ENCODE results near the gene FAAP100.

Gene FAAP100

DNA sequence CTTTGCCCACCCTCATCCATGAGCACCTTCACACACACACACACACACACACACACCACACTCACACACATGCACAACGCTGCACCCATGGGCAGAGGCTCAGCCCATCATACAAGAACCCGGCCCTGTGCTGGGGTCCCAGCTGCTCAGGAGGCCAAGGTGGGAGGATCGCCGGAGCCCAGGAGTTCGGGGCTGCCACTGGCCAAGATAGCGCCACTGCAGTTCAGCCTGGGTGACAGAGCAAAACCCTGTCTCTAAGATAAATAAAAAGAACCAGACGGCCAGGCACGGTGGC lies 27.3 kb downstream of the FAAP100 start:
- DNase-seq (ENCODE audit: low read depth): no peak

GRCh38 chr17:81524039-81524864 lies 27.9 kb downstream of the FAAP100 start:
- DNase-seq (ENCODE audit: low read depth): no peak

DNA sequence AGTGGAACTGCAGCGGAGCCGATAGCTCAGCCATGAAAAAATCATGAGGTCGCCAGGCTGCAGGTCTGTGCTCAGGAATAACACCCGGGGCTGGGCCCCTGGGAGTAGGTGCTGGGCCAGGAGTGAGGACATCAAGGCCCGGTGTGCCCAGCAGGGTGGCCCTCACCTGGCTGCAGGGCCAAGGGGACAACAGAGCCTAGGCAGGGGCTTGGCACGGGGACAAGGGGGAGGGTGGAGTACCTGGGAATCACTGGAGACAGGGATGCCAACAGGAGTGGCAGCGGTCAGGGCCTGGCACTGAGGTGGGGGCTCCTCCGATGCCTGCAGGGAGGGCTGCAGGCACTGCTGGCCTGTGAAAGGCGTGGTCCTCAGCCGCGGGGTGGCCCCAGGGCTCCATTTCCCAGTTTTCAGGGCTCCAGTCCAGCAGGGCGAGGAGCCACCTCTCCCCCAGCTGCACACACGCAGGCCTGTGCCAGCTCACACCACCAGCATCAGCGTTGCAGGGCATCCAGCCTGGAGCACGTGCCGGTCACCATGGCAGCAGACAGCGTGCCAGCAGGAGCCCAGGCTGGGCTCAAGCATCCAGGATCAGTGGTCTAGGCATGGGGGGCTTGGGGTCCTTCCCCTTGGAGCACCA lies 28.6 kb downstream of the FAAP100 start:
- DNase-seq (ENCODE audit: low read depth): no peak

DNA sequence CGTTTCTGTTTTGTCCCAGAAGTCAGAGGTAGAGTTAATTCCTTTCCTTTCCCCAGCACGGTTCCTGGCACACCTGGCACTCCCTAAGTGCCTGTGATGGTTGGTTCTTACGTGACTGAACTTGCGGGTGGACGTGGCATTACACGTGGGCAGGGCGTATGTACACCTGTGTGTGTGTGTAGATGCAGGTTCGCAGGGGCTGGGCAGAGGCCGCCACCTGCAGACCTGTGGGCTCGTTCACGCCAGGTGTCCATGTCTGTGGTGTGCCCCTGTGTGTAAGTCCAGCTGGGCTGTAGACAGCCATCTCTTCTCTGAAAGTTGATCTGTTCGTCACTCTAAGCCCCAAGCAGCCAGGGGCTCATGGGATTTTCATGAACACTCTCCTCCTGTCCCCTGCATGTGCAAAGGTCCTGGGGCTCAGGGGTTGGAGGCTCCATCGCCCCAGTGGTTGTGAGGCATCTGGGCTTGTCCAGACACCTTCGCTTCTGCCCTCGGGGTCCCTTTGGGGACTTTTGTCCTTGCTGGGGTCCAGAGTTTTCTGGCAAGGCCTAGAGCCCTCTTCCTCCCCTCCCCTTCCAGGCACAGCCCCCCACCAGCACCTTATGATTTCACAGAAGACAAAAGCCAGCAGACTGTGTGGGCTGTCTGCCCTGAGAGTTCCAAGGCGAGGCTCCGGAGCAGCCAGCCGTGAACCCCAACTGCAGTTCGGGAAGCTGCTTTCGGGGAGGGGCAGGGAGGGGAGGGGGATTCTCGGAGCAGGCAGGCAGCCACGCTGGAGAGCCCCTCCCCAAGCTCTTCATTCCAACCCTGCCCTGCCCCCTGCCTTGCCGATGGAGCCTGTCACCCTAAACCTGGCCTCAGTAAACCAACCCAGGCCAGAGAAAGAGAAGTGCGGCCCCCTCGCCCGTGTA lies 29.4 kb downstream of the FAAP100 start:
- DNase-seq (ENCODE audit: low read depth): no peak

DNA sequence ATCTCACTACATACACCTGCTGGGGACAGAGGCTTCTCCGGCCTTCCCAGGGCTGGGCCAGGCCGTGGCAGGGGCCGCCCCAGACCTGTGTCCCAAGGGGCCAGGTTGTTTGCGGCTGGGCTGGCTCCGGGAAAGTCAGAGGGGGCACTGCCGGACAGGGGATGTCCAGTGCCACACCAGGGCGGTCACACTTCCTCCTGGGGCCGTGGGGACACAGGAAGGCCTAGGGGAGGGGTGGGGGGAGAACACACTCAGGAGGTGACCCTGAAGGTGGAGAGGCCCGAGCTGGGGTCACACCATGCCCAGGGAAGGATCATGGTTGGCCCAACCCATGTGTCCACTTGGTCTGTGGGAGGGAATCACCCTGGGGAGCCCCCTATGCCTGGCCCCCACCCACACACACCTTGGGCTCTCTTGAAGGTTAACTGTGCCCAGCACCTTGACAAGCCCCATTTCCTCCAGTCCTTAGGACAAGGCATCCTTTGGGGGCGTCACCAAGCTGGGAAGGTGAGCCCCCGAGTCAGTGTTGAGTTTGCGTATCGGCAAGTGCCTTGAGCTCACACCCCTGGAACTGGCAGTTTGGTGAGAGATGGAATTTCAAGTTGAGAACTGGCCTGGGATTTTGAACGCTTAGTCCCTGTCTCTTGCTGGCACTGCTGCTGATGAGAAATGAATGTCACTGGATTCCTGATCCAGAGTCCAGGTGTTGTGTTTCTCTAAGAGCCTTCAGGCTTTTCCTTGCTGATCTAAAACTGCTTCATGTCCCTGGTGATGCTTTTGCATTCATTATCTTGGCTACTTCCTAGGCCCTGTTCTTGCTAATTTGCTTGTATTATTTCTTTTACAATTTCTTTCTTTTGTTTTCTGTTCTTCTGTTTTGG lies 31.9 kb downstream of the FAAP100 start:
- no peak for DNase-seq (ENCODE audit: low read depth)

- peak; percentile 52 for DNase-seq (ENCODE audit: low read depth)
These were observed 32.7 kb downstream of the FAAP100 start for GRCh38 chr17:81519284-81520020.

DNA sequence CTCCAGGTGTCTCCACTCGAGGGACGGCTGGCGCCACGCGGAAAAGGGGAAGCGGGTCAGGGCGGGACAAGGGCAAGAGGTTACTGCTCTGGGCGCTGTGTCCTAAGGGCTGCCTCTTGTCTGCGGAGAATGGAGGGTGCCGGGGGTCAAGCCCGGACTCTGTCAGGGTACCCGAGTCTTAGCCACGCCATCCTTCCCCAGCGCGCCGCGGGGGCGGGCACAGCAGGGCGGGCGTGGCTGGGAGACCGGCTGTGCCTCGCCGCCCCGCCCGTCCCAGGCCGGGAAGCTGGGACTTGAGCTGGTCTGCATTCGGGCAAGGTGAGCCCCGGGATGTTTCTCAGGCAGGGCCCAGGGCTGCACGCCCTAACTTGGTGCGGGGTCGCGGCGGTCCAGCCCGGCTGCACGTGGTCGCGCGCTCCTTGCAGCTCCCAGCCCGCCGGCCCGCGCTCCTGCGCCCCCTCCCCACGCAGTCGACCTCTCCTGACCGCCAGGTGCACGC lies 33.3 kb downstream of the FAAP100 start:
- no peak for DNase-seq (ENCODE audit: low read depth)

- DNase-seq (ENCODE audit: low read depth): no peak
These were observed 33.9 kb downstream of the FAAP100 start for GRCh38 chr17:81518113-81518784.

- DNase-seq (ENCODE audit: low read depth): no peak
These were observed 34.6 kb downstream of the FAAP100 start for GRCh38 chr17:81517339-81518112.

- no peak for DNase-seq (ENCODE audit: low read depth)
These were observed 35.2 kb downstream of the FAAP100 start for GRCh38 chr17:81517009-81517338.

DNA sequence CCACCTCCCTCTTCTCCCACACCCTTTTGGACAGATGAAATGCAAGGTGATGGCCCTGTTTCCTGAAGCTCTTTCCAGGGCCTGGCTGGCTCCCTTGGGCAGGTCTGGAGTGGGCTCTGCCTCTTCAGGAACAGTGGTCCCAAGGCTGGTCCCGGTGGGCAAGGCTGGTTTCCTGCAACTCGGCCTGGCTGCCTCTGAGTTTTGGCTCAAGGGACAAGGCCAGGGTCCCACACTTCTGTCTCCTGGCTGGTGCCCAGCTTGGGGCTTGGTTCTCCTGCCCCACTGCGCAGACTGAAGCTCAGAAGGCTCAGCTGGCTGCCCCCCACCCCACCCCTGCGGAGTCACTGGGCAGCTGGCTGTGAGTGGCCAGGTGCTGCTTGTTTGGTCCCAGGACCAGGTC lies 35.7 kb downstream of the FAAP100 start:
- no peak for DNase-seq (ENCODE audit: low read depth)

- DNase-seq (ENCODE audit: low read depth): no peak
These were observed 36.6 kb downstream of the FAAP100 start for GRCh38 chr17:81515530-81516041.

DNA sequence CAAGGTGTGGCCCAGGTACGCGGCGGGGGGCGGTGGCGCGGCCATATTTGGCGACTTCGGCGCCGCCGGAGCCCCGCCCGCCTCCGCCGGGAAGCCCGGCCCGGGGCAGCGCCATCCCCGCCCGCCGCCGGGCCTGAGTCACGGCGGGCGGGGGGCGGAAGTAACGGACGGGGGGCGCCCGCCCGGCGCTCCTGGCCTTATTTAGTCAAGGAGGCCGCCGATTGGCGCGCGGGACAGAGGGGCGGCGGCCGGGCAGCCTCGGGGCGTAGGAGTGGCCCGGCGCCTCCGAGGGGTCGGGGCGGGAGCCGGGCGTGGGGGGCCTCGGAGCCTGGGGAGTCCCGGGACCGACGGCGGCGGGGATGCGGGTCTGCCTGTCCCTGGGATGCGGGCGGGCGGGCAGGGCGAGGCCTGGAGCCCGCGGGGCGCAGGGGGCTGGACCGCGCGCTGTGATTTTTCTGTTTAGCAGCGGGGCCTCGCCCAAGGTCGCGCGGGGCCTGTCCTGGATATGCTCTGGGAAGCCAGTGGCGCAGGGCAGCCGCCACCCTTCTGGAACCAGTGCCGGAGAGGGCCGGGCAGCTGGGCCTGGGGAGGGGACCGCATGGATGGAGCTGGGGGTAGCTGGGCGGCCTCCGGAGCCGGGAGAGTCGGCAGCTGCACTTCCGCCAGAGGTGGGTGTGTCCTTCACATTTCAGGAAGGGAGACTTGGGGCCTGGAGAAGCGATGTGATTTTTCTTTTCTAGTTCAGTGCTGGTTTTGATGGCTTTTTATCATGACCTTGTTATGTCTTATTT lies 37.2 kb downstream of the FAAP100 start:
- peak; percentile 47 for DNase-seq (ENCODE audit: low read depth)

DNA sequence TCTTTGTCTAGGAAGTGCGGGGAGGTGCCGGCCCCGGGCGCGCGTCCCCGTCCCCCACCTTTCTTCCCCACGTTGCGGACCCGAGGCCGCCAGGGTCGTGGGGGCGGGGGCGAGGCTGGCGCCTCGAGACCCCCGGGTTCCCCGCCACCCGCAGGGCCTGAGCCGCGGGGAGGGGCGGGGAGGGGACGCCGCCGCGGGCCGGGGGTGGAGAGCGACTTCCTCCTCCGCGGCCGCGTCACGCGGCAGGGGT lies 37.7 kb downstream of the FAAP100 start:
- DNase-seq (ENCODE audit: low read depth): no peak

DNA sequence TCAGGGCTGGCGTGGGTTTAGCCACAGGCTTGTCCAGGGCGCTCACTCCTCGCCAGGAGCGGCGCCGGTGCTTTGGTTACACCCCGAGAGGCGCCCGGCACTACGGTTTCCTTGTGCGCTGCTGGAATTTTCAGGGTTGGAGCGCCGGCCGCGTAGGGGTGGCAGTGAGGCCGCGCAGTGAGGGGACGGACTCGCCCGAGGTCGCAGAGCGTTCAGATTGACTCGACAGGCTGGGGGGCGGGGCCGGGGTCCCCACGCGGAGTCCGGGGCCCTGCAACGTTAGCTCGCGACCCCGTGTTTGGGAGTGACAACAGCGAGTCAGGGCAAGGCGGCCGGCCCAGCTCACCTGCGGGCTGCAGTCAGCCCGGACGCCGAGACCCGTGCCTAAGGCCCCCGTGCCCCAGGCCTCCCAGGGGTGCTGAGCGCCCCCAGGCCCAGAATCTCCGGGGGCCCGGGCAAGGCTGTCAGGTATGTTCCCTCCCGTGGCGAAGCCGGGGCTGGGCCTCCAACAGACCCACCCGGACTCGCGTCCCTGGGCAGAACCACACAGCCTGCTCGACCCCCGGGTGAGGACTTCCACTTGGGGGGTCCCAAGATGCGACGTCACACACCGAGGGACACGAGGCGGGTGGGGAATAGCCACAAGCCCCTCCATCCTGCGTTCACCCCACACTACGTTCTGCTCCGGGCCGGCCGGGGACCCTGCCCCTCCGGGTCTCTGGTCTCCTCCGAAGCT lies 38.2 kb downstream of the FAAP100 start:
- no peak for DNase-seq (ENCODE audit: low read depth)

DNA sequence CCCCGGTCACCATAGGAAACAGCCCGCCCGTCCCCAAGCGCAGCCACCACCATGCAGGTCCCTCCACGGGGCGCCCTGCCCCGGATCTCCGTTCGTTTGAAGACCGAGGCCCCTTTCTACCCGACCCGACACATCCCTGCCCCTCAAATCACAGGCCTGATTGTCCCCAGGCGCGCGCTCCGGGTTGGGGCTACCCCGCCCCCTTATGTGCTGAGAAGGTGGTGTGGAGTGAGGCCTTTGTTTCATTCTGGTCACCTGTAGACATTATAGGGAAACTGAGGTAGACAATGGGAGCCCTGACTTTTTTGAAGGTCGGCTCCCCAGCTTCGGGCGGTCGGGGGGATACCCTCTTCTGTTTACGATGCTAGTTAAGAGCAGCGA lies 38.8 kb downstream of the FAAP100 start:
- peak; percentile 47 for DNase-seq (ENCODE audit: low read depth)

DNA sequence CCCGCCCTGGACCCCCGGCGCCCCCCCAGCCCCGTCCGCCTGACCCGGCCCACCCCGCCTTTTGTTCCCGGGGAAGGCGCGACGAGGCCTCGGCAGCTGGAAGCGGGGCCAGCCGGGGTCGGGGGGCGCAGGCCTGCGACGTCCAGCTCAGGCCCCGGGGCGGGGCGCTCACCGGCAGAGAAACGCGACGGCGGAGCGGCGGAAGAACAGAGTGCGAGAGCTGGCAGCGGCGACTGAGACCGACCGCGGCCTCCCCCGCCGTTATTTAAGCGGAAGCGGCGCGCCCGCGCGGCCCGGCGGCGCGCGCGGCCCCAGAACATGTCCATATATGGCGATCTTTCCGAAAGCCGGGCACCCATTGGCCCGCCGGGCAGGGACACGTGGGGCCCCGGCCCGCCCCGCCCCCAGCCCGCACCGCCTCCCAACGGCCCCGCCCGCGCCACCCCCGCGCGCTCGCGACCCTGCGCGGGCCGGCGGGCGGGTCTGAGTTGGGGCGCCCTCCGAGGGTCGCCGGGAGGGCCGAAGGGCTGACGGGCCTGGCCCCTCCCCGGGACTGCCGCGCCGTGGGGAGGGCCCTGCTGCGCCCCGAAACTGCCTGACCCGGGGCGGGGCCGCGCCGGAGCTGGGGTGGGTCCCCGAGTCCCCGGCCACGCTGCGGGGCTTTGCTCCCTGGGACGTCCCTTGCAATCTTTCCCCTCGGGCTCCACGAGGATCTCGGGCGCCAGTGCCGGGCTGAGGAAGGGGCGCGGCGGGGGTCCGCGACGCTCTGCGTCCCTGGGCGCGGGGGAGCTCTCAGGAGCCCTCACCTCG lies 39.4 kb downstream of the FAAP100 start, which contains the start of gene ACTG1:
ACTG1 (minus strand) TSS at position 238 of the 810 bp plus-strand sequence. CDS start 445 bp downstream, outside the sequence.
- DNase-seq (ENCODE audit: low read depth): peak; percentile 85
